Stimulated activated naive CD8-positive, alpha-beta T cell treated with anti-CD3 and anti-CD28 coated beads, Interleukin-15, amount 100 ng/mL, for 72 hours (primary cell): ENCODE data around the gene CDHR5.

Experiments
- ATAC-seq: fragments of 150-1000 bp; cut with Tn5 transposase; 2 replicates; pipeline ENCODE4 v1.10.0; 2021; ENCODE audit warnings: mild to moderate bottlenecking, moderate library complexity
- DNase-seq, 2 donors: peaks; one replicate each; pipeline ENCODE4 v3.0.0; 2021 to 2022
- H3K27ac Mint-ChIP-seq, 2 donors: one replicate each; pipeline ENCODE4 v1.8.0; 2022; ENCODE audit warnings: mild to moderate bottlenecking in 2 of 2, mixed read lengths in 2 of 2, moderate library complexity in 2 of 2
- H3K27me3 Mint-ChIP-seq: one replicate; pipeline ENCODE4 v1.8.0; 2022; ENCODE audit warnings: mixed read lengths
- H3K4me1 Mint-ChIP-seq: one replicate; pipeline ENCODE4 v1.8.0; 2022; ENCODE audit warnings: mild to moderate bottlenecking, mixed read lengths
- H3K4me3 Mint-ChIP-seq, 2 donors: one replicate each; pipeline ENCODE4 v1.8.0; 2022; ENCODE audit warnings: mild to moderate bottlenecking in 2 of 2, mixed read lengths in 2 of 2, moderate library complexity in 1 of 2
- H3K9me3 Mint-ChIP-seq, 2 donors: one replicate each; pipeline ENCODE4 v1.8.0; 2022; ENCODE audit warnings: mixed read lengths in 2 of 2

CDHR5 gene

GRCh38 chr11:611001-611996, 13.5 kb downstream of the CDHR5 start:
- Mint-ChIP-seq H3K9me3 (no peaks in the 10 kb centered on the region), H3K4me3 (no peak overlapping the region), H3K4me1 (peaks cover 50% of the 10 kb centered on the region), H3K27ac (no peak overlapping the region), H3K27me3 (no peaks in the 10 kb centered on the region)
- DNase-seq: no peak
- no peak for ATAC-seq

GRCh38 chr11:610146-610801, 14.5 kb downstream of the CDHR5 start:
- DNase-seq (no peak), ATAC-seq (no peak)
- H3K27ac Mint-ChIP-seq: peak overlapping the region; percentile 25 to 85
- no peaks in the 10 kb centered on the region for H3K27me3 Mint-ChIP-seq
- H3K4me1 Mint-ChIP-seq: peaks cover 41% of the 10 kb centered on the region
- no peaks in the 10 kb centered on the region for H3K9me3 Mint-ChIP-seq
- no peak overlapping the region for H3K4me3 Mint-ChIP-seq

GRCh38 chr11:609341-609811, 15.4 kb downstream of the CDHR5 start:
- DNase-seq: no peak
- H3K27me3 Mint-ChIP-seq: no peaks in the 10 kb centered on the region
- peaks cover 32% of the 10 kb centered on the region for H3K4me1 Mint-ChIP-seq
- no peak overlapping the region for H3K4me3 Mint-ChIP-seq
- no peaks in the 10 kb centered on the region for H3K9me3 Mint-ChIP-seq
- no peak for ATAC-seq
- peak overlapping the region in 1 of 2 donors; percentile 78 for H3K27ac Mint-ChIP-seq

- H3K9me3 Mint-ChIP-seq: no peaks in the 10 kb centered on the region
- peaks cover 27% of the 10 kb centered on the region for H3K4me1 Mint-ChIP-seq
- ATAC-seq (no peak), DNase-seq (no peak)
- no peaks in the 10 kb centered on the region for H3K27me3 Mint-ChIP-seq
- no peak overlapping the region for H3K27ac Mint-ChIP-seq
- no peak overlapping the region for H3K4me3 Mint-ChIP-seq
These were observed 15.9 kb downstream of the CDHR5 start for GRCh38 chr11:608791-609251.

GRCh38 chr11:607971-608659, 16.6 kb downstream of the CDHR5 start:
- peaks cover 20% of the 10 kb centered on the region for H3K4me1 Mint-ChIP-seq
- H3K4me3 Mint-ChIP-seq: no peak overlapping the region
- no peaks in the 10 kb centered on the region for H3K9me3 Mint-ChIP-seq
- no peak overlapping the region for H3K27ac Mint-ChIP-seq
- ATAC-seq (no peak), DNase-seq (no peak)
- no peaks in the 10 kb centered on the region for H3K27me3 Mint-ChIP-seq

- Mint-ChIP-seq H3K4me1 (peaks cover 15% of the 10 kb centered on the region), H3K9me3 (no peaks in the 10 kb centered on the region), H3K27me3 (no peaks in the 10 kb centered on the region), H3K27ac (peak overlapping the region in 1 of 2 donors; percentile 76), H3K4me3 (no peak overlapping the region)
- DNase-seq: no peak
- no peak for ATAC-seq
These were observed 17.6 kb downstream of the CDHR5 start for GRCh38 chr11:607020-607780.

- Mint-ChIP-seq H3K4me1 (peaks cover 15% of the 10 kb centered on the region), H3K27me3 (no peaks in the 10 kb centered on the region), H3K4me3 (no peak overlapping the region), H3K27ac (no peak overlapping the region), H3K9me3 (no peaks in the 10 kb centered on the region)
- ATAC-seq (no peak), DNase-seq (no peak)
These were observed 18.5 kb downstream of the CDHR5 start for GRCh38 chr11:606245-606644.

- H3K4me3 Mint-ChIP-seq: no peak overlapping the region
These were observed 19.2 kb downstream of the CDHR5 start for GRCh38 chr11:605286-606129.

GRCh38 chr11:603154-603553, 21.6 kb downstream of the CDHR5 start:
- no peaks in the 10 kb centered on the region for H3K9me3 Mint-ChIP-seq
- H3K27ac Mint-ChIP-seq: no peak overlapping the region
- H3K4me1 Mint-ChIP-seq: peaks cover 6% of the 10 kb centered on the region
- no peak overlapping the region for H3K4me3 Mint-ChIP-seq
- ATAC-seq (no peak), DNase-seq (no peak)
- H3K27me3 Mint-ChIP-seq: no peaks in the 10 kb centered on the region

More at GRCh38 chr11:605286-606129, 19.2 kb downstream of the CDHR5 start:
- no peaks in the 10 kb centered on the region for H3K9me3 Mint-ChIP-seq
- DNase-seq (no peak), ATAC-seq (no peak)
- peak overlapping the region in 1 of 2 donors; percentile 2 for H3K27ac Mint-ChIP-seq
- H3K27me3 Mint-ChIP-seq: no peaks in the 10 kb centered on the region
- H3K4me1 Mint-ChIP-seq: peaks cover 10% of the 10 kb centered on the region

GRCh38 chr11:601573-602245, 23.0 kb downstream of the CDHR5 start:
- peaks cover 10% of the 10 kb centered on the region for H3K4me1 Mint-ChIP-seq
- no peaks in the 10 kb centered on the region for H3K27me3 Mint-ChIP-seq
- H3K4me3 Mint-ChIP-seq: no peak overlapping the region
- ATAC-seq (no peak), DNase-seq (no peak)
- no peaks in the 10 kb centered on the region for H3K9me3 Mint-ChIP-seq
- peak overlapping the region in 1 of 2 donors; percentile 65 for H3K27ac Mint-ChIP-seq

- DNase-seq: no peak
- H3K27me3 Mint-ChIP-seq: no peaks in the 10 kb centered on the region
- H3K27ac Mint-ChIP-seq: peak overlapping the region in 1 of 2 donors; percentile 76
- peaks cover 22% of the 10 kb centered on the region for H3K4me1 Mint-ChIP-seq
- H3K4me3 Mint-ChIP-seq: no peak overlapping the region
- H3K9me3 Mint-ChIP-seq: no peaks in the 10 kb centered on the region
- no peak for ATAC-seq
These were observed 26.6 kb downstream of the CDHR5 start for GRCh38 chr11:598005-598680.

- no peaks in the 10 kb centered on the region for H3K9me3 Mint-ChIP-seq
- ATAC-seq: peak; percentile 50
These were observed 27.5 kb downstream of the CDHR5 start for GRCh38 chr11:597166-597725.

GRCh38 chr11:596374-596773, 28.4 kb downstream of the CDHR5 start:
- Mint-ChIP-seq H3K27me3 (no peaks in the 10 kb centered on the region), H3K9me3 (no peaks in the 10 kb centered on the region), H3K4me3 (no peak overlapping the region), H3K4me1 (peaks cover 33% of the 10 kb centered on the region), H3K27ac (no peak overlapping the region)
- ATAC-seq: peak; percentile 35
- DNase-seq: no peak

More at GRCh38 chr11:597166-597725, 27.5 kb downstream of the CDHR5 start:
- Mint-ChIP-seq H3K4me1 (peaks cover 31% of the 10 kb centered on the region), H3K27ac (peak overlapping the region in 1 of 2 donors; percentile 43), H3K4me3 (no peak overlapping the region), H3K27me3 (no peaks in the 10 kb centered on the region)
- DNase-seq: no peak
